ENCODE data around the gene FAM9B. TPM values are rescaled to one million over a fixed set of nuclear protein-coding genes. Genes with fewer than 3 reads are reported as not detected.

FAM9B gene
- total RNA-seq: not detected in 2 replicates

GRCh38 chrX:9033989-9034388 is at the start of gene FAM9B:
Gene FAM9B (minus strand): TSS chrX:9034127. CDS start chrX:9032986, 1,141 bp downstream.

Other genes starting within 250 kb of the FAM9B start
- not detected in 2 replicates for gene FAM9A, start 232.7 kb downstream of the FAM9B start, total RNA-seq

Measured in smooth muscle cell of the umbilical artery (primary cell).